MM.1S (cell line): ENCODE data around the gene OSBPL8.

Experiments used
- CTCF ChIP-seq: fragments of 300-600 bp; sonication (generic); IDR thresholded peaks from 2 replicates; pipeline ENCODE4 v1.5.1; 2016; ENCODE audit warnings: antibody characterized with exemption, low read length, mixed read lengths
- EZH2 ChIP-seq: fragments of 300-600 bp; sonication (generic); optimal IDR thresholded peaks from 2 replicates; pipeline ENCODE3; 2017; ENCODE audit warnings: low read depth, mild to moderate bottlenecking, antibody characterized with exemption, low read length, mixed read lengths
- EZH2phosphoT487 ChIP-seq: fragments of 300-600 bp; sonication (generic); IDR thresholded peaks from 2 replicates; pipeline ENCODE4 v1.6.1; 2018; ENCODE audit warnings: antibody characterized with exemption, low read length

GRCh38 chr12:76547526-76547925, 12.0 kb downstream of the OSBPL8 start:
- TF ChIP-seq CTCF = no peak
- no peak for TF ChIP-seq EZH2
- no peak for TF ChIP-seq EZH2phosphoT487
